MV-4-11 (cell line): ENCODE measurements around the gene SH3BGRL3.

Source experiments
- DNase-seq: peaks from one replicate; lab custom pipeline; 2025; lab: John Stamatoyannopoulos, UW

SH3BGRL3 gene

GRCh38 chr1:26290882-26291261, 11.0 kb downstream of the SH3BGRL3 start:
- DNase-seq: no peak

- DNase-seq: no peak
These were observed 11.5 kb downstream of the SH3BGRL3 start for GRCh38 chr1:26291433-26291832.

GRCh38 chr1:26291939-26292338, 12.1 kb downstream of the SH3BGRL3 start:
- DNase-seq: no peak

- peak; percentile 13 for DNase-seq
These were observed 12.8 kb downstream of the SH3BGRL3 start for GRCh38 chr1:26292735-26293134.

GRCh38 chr1:26293911-26294463, 14.1 kb downstream of the SH3BGRL3 start:
- DNase-seq: no peak

- no peak for DNase-seq
These were observed 15.6 kb downstream of the SH3BGRL3 start for GRCh38 chr1:26295194-26296138.

GRCh38 chr1:26296340-26297056, 16.6 kb downstream of the SH3BGRL3 start:
- DNase-seq: no peak

- no peak for DNase-seq
These were observed 17.3 kb downstream of the SH3BGRL3 start for GRCh38 chr1:26297057-26297790.

GRCh38 chr1:26297791-26298124, 17.9 kb downstream of the SH3BGRL3 start:
- DNase-seq: no peak

- DNase-seq: no peak
These were observed 20.8 kb downstream of the SH3BGRL3 start for GRCh38 chr1:26300578-26301275.

GRCh38 chr1:26302733-26303405, 23.0 kb downstream of the SH3BGRL3 start:
- no peak for DNase-seq

- peak; percentile 67 for DNase-seq
These were observed 25.9 kb downstream of the SH3BGRL3 start for GRCh38 chr1:26305667-26306289.

GRCh38 chr1:26306290-26307229, 26.7 kb downstream of the SH3BGRL3 start, which contains the start of gene UBXN11:
Gene UBXN11, minus strand, starts transcription at chr1:26306636. Its CDS starts 3,753 bp downstream, at chr1:26302883.
- DNase-seq: peak; percentile 89

- DNase-seq: no peak
These were observed 27.5 kb downstream of the SH3BGRL3 start for GRCh38 chr1:26307363-26307781.

GRCh38 chr1:26307966-26308899, 28.3 kb downstream of the SH3BGRL3 start:
- peak; percentile 50 for DNase-seq

- no peak for DNase-seq
These were observed 34.6 kb downstream of the SH3BGRL3 start for GRCh38 chr1:26314501-26314900.

- no peak for DNase-seq
These were observed 36.3 kb downstream of the SH3BGRL3 start for GRCh38 chr1:26315874-26316850.
